ENCODE results near the gene RBM17. TPM values are rescaled to one million over a fixed set of nuclear protein-coding genes. Genes with fewer than 3 reads are reported as not detected.

Gene RBM17
- total and polyA plus RNA-seq, 2 of the 4 experiments (the other 2 are of a cell fraction), result 24.6 to 56.7 TPM

DNA sequence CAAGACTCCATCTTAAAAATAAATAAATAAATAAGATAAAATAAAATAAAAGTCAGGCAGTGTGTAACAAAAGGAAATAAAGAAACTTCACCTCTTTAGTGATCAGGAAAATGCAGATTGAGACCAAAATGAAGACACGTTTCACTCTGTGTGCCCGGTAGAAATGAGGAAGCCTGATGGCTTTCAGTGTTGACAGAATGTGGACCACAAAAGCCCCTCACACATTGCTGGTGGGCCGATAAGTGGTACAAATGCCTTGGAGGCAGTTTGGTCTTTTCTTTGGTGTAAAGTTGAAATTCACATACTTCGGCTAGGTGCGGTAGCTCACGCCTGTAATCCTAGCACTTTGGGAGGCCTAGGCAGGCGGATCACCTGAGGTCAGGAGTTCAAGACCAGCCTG, 69.4 kb downstream of the RBM17 start:
- H2BK120ac ChIP-seq (ENCODE audit: low read depth, low read length), result peak overlapping the region; percentile 83
- H3K56ac ChIP-seq (ENCODE audit: extremely low read depth, insufficient read depth, low read length), result peak overlapping the region; percentile 49; the same call in 1 of the 2 replicates
- DNase-seq, result no peak
- H3K4ac ChIP-seq (ENCODE audit: low read depth, low read length), result peak overlapping the region; percentile 91
- peak overlapping the region; percentile 79; the same call in 1 of the 2 replicates for H3K14ac ChIP-seq (replicated peaks; ENCODE audit: low read depth, low read length)
- no peaks in the 10 kb centered on the region for H3K9me3 ChIP-seq (ENCODE audit: control insufficient read depth, insufficient read depth, low read length)
- TF ChIP-seq RFX5 (IDR thresholded peaks at IDR 0.05; ENCODE audit: low read depth, low read length) (no peak), POLR2A (IDR thresholded peaks at IDR 0.05; ENCODE audit: low read depth, low read length) (no peak), CTCF (conservative IDR thresholded peaks at IDR 0.05; ENCODE audit: low read depth, low read length) (no peak), FOS (IDR thresholded peaks at IDR 0.05; ENCODE audit: low read depth, low read length) (no peak), BHLHE40 (IDR thresholded peaks at IDR 0.05; ENCODE audit: low read depth, low read length) (no peak), MAFK (IDR thresholded peaks at IDR 0.05; ENCODE audit: low read depth, low read length) (no peak), USF2 (IDR thresholded peaks at IDR 0.05; ENCODE audit: low read depth, low read length) (no peak), MXI1 (IDR thresholded peaks at IDR 0.05; ENCODE audit: borderline replicate concordance, low read depth, low read length) (no peak), RAD21 (IDR thresholded peaks at IDR 0.05; ENCODE audit: low read length) (no peak), CEBPB (IDR thresholded peaks at IDR 0.05; ENCODE audit: low read depth, low read length) (no peak), RCOR1 (IDR thresholded peaks at IDR 0.05; ENCODE audit: insufficient replicate concordance, low read length) (no peak), NFE2L2 (IDR thresholded peaks at IDR 0.05; ENCODE audit: low read depth, low read length) (no peak), ELK1 (IDR thresholded peaks at IDR 0.05; ENCODE audit: borderline replicate concordance, low read depth, low read length) (no peak), SMC3 (IDR thresholded peaks at IDR 0.05; ENCODE audit: low read depth, low read length) (no peak), CHD1 (IDR thresholded peaks at IDR 0.05; ENCODE audit: low read depth, low read length) (no peak), MAZ (IDR thresholded peaks at IDR 0.05; ENCODE audit: borderline replicate concordance, low read depth, low read length) (no peak)
- peak overlapping the region; percentile 85 for H4K91ac ChIP-seq (ENCODE audit: insufficient read depth, low read depth, low read length)
- CTCF ChIA-PET, result no interaction called here
- peak overlapping the region; percentile 97 for H4K8ac ChIP-seq (ENCODE audit: low read depth in 2 of 2, low read length in 2 of 2)
- POLR2A ChIA-PET (ENCODE audit: unreplicated experiment), result no interaction called here
- peak overlapping the region; percentile 100 for H2BK15ac ChIP-seq (ENCODE audit: low read depth, low read length)
- ATAC-seq (ENCODE audit: low read depth), result no peak
- H2AK5ac ChIP-seq (ENCODE audit: low read depth, low read length), result peak overlapping the region; percentile 99
- H2BK20ac ChIP-seq (ENCODE audit: low read depth, low read length), result peak overlapping the region; percentile 60
- no peak overlapping the region for H3K4me3 ChIP-seq (ENCODE audit: insufficient read depth, low read depth, low read length)
- H3K18ac ChIP-seq (ENCODE audit: low read depth, low read length), result peak overlapping the region; percentile 99
- in situ Hi-C loops (cut with MboI; ENCODE audit: low sequenced_read_pairs) (no loop called here), dilution Hi-C loops (cut with HindIII; ENCODE audit: low sequenced_read_pairs, unreplicated experiment) (no loop called here), intact Hi-C loops (cut with micrococcal nuclease) (no loop called here)
- peaks cover 6% of the 10 kb centered on the region for H3K4me1 ChIP-seq (ENCODE audit: control insufficient read depth, insufficient read depth, low read length)
- no peak overlapping the region for H3K9ac ChIP-seq (ENCODE audit: low read depth, low read length)
- peaks cover 21 to 68% of the 10 kb centered on the region in 2 experiments for H3K79me1 ChIP-seq (ENCODE audit: low read depth in 1 of 2, low read length in 2 of 2)
- no TSS peak for BruUV-seq (replicated peaks)
- no peaks in the 10 kb centered on the region; the same call in 1 of the 2 replicates for H3K9me1 ChIP-seq (ENCODE audit: insufficient read depth, low read length)
- H3K27me3 ChIP-seq (ENCODE audit: control insufficient read depth, insufficient read depth, low read length), result no peaks in the 10 kb centered on the region
- H3K27ac ChIP-seq (ENCODE audit: insufficient read depth, low read length), result peak overlapping the region; percentile 91
- peak overlapping the region; percentile 13 for H2AFZ ChIP-seq (replicated peaks; ENCODE audit: low read length, poor library complexity)
- peak overlapping the region; percentile 97 for H2AK9ac ChIP-seq (replicated peaks; ENCODE audit: low read depth, low read length, poor library complexity)
- peak overlapping the region; percentile 41; the same call in 1 of the 2 replicates for H3K23ac ChIP-seq (ENCODE audit: low read depth, low read length)
- no peaks in the 10 kb centered on the region for H3K36me3 ChIP-seq (ENCODE audit: control insufficient read depth, insufficient read depth, low read length)
- H4K20me1 ChIP-seq (ENCODE audit: insufficient read depth, low read length), result peaks cover under 1% of the 10 kb centered on the region
- peak overlapping the region; percentile 70; the same call in 1 of the 2 replicates for H4K5ac ChIP-seq (ENCODE audit: low read depth, low read length)
- H3K4me2 ChIP-seq (ENCODE audit: low read depth, low read length), result no peak overlapping the region
- peak overlapping the region; percentile 88 for H2BK5ac ChIP-seq (ENCODE audit: low read depth, low read length, poor library complexity, severe bottlenecking)
- no CpG with 5 or more reads among the region's 7 CpGs for WGBS, 2 experiments (ENCODE audit: extremely low coverage in 2 of 2, insufficient read length in 1 of 2)

Measured in IMR-90 (cell line).